NAMALWA (cell line): Measurements from ENCODE around the gene MISP.

ENCODE experiments used
- DNase-seq: peaks from one replicate; pipeline ENCODE4 v3.0.0-alpha.2; 2015; ENCODE audit warnings: low spot score

Gene MISP

DNA sequence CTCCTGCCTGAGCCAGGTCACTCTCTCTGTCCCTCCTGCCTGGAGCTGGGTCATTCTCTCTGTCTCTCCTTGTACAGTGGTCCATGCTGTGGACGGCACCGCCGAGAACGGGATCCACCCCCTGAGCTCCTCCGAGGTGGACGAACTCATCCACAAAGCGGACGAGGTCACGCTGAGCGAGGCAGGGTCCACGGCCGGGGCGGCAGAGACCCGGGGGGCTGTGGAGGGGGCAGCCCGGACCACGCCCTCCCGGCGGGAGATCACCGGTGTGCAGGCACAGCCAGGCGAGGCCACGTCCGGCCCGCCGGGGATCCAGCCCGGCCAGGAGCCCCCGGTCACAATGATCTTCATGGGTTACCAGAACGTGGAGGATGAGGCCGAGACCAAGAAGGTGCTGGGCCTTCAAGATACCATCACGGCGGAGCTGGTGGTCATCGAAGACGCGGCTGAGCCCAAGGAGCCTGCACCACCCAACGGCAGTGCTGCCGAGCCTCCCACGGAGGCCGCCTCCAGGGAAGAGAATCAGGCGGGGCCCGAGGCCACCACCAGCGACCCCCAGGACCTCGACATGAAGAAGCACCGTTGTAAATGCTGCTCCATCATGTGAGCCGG, 4.6 kb upstream of the MISP start:
- no peak for DNase-seq

DNA sequence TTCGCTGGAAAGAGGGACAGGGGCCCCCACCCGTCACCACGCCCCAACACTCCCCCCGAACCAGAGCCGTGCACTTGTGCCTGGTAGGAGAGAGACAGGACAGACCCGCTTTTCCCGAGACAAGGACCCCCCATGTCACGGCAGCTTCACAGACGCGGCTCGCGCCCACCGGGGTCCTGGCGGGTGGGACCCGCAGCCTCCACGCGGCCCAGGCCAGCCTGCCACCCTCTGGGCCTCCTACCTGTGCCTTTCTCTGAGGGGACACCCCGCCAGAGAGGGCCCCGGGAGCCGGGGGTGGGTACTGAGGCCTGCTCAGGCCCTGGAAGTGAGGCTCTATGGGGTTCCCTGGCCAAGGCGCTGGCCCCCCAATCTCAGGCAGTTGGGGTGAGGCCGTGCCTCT, 4.0 kb upstream of the MISP start:
- no peak for DNase-seq

DNA sequence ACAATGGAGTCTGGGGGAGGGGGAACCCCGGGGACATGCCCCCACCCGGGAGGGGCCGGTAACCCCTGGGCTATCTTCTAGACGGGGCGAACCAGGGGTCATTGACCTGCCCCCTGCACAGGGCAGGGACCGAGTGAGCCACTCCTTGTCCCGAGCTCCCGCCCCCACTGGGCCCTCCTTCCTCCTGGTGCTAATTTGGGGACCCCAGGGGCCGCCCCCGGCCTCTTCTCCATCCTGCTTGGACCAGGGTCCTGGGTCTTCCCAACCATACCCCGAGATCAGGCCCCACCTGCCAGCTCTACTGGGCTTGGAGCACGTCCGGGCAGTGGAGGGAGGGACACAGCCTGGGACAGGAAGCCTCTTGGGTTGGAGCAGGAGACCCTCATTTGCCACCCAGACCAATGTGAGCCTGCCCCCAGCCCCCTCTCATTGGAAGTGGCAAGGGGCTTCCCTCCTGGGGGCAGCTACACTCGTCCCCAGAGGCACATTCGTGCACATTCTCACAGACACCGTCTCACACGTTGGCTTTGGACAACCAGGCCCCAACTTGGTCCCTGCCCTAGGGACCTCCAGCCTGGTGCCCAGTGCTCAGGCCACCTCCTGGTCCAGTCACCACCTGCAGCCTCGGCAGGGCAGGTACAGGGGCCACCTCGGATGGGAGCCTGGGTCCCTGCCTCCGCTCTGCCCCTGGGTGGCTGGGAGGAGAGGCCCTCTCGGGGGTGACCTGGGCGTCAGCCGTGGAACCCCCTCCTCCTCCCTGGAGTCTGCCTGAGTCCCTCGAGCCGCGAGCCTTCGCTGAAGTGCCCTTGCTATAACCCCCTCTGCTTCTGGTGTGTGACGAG, 3.3 kb upstream of the MISP start:
- DNase-seq: no peak

GRCh38 chr19:748274-748598, 2.7 kb upstream of the MISP start:
- DNase-seq: no peak

DNA sequence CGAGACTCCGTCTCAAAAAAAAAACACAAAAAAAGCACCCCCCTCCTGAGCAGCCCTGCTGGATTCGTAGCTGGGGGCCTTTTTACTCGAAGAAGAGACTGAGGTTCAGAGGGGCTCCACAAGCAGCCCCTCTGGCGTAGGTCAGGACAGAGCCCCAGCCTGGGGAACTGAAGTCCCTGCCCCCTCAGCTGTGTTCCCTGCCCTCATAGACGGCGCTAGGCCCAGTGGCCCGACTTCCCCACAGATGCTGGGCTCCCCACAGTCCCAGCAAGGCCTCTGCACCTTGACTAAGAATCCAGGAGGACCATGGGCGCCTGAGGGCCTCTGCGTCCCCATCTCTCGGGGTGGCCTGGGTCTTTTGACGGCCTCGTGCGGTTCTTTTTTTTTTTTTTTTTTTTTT, 1.1 kb upstream of the MISP start:
- no peak for DNase-seq

DNA sequence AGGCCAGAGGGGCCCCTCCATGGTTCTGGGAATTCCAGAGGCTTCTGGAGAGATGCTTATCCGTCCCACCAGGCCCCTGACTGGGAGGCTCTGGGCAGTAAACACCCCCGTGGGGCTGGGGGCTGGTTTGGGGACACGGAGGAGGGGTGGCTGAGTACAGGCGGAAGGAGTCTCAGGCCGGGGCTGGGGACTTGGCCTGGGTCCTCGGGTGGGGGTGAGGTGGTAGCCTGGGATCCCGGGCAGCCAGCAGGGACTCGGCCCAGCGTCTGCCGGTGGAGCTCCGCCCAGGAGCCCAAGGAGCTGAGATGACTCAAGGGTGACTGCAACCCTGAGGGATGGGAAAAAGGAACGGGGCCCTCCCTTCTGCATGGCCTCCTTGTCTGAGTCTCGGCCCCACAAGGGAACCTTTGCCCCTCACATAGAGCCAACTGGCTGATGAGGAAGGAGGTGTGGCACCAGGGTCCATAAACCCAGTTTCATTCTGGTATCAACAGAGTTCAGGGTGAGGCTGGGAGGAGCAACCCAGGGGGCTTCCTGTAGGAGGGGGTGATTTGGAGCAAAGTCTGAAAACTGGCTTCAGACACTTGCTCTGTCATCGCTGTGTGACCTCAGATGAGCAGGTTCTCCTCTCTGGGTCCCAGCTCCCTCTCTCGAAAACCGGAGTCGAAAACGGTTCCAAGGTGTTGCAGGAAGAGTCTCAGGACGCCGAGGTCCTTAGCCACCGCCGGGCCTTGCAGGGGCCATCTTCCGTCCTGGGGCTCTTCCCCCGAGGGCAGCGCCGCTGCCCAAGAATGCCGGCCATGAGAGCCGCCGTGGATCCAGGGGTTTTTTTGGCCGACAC, 809 bp downstream of the MISP start:
- DNase-seq: no peak

GRCh38 chr19:752652-753517, 2.0 kb downstream of the MISP start:
- DNase-seq: no peak

GRCh38 chr19:754530-754929, 3.6 kb downstream of the MISP start:
- DNase-seq: no peak

DNA sequence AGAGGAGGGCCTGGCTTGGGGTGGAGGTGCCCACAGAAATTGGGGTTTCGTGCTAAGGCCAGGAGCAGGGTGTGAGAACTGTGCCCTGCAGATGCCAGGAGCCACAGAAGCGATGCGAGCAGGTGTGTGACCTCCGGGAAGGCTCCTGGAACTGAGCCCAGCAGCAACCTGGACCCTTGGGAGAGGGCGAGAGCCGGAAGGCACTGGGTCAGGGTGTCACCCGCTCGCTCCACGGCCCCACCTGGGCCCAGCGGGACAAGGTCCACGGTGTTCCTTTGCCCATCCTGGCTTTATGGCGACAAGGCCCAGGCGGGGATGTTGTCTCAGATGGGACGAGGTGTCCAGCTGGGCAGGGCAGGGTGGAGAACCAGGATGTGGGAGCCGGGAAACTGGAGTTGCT, 4.2 kb downstream of the MISP start:
- DNase-seq: no peak

GRCh38 chr19:756236-756635, 5.3 kb downstream of the MISP start:
- DNase-seq: peak; percentile 100

DNA sequence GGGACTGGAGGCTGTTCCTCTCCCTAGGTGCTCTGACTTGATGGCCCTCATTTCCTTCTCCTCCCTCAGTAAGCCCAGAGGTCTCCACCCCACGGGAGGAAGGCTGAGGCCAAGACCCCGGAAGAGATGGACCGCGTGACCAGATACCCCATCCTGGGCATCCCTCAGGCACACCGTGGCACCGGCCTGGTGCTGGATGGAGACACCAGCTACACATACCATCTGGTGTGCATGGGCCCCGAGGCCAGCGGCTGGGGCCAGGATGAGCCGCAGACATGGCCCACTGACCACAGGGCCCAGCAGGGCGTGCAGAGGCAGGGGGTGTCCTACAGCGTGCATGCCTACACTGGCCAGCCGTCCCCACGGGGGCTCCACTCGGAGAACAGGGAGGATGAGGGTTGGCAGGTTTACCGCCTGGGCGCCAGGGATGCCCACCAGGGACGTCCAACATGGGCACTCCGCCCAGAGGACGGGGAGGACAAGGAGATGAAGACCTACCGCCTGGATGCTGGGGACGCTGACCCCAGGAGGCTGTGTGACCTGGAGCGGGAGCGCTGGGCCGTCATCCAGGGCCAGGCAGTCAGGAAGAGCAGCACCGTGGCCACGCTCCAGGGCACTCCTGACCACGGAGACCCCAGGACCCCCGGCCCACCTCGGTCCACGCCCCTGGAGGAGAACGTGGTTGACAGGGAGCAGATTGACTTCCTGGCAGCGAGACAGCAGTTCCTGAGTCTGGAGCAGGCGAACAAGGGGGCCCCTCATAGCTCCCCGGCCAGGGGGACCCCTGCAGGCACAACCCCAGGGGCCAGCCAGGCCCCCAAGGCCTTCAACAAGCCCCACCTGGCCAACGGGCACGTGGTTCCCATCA, 6.1 kb downstream of the MISP start:
- DNase-seq: no peak

GRCh38 chr19:757811-758668, 7.1 kb downstream of the MISP start:
- DNase-seq: no peak

GRCh38 chr19:763181-763580, 12.3 kb downstream of the MISP start:
- no peak for DNase-seq

GRCh38 chr19:763869-764268, 13.0 kb downstream of the MISP start:
- no peak for DNase-seq

- no peak for DNase-seq
Measured at GRCh38 chr19:764301-764700, 13.4 kb downstream of the MISP start.

DNA sequence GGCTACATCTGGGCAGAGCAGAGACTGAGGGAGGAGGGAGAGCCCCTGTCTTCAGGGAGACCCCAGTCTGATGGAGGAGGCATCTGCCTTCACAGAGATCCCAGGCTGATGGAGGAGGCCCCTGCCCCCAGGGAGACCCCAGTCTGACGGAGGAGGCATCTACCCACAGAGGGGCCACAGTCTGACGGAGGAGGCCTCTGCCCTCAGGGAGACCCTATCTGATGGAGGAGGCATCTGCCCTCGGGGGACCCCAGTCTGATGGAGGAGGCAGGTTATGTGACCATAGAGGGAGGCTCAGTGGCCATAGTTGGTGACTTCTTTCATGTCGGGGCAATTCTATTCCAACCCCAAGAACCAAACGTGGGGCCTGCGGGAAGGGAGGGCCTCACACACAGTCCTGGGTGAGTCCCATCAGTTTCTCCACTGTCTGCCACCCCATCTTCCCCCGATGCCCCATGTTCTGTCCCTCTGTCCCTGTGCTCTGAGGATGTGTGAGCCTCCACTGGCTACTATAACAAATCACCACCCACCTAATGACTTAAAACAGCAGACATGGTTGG, 14.3 kb downstream of the MISP start:
- DNase-seq: no peak

DNA sequence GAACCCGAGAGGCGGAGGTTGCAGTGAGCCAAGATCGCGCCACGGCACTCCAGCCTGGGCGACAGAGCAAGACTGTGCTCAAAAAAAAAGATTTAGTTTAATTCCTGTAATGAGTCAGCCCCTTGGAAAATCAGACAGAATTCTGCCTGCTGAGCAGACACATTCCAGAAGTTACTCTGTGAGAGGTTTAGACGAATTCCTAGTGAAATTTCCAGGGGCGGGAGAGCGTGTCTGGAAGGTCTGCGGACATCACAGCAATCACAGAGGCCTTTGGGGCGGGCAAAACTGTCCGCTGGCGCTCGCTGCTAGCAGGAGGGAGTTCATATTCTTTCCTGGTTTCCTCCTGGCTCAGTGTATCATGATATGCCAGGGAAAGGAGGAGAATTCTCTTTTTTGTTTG, 17.5 kb downstream of the MISP start:
- DNase-seq: no peak

DNA sequence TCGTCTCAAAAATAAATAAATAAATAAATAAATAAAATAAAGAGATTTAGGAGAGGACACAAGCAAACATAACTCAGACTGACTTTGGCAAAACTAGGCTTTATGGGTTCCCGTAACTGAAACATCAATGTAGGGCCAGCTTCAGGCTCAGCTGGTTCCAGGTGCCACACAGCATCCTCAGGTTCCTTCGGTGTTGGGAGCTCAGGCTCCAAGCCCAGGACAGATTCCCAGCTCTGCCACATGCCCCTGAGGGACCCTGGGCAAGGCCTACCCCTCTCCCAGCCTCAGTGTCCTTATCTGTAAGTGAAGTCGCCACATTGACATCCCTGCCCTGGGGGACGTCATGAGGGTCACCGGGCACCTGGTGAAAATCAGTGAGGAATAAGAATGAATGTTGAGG, 18.7 kb downstream of the MISP start:
- no peak for DNase-seq

DNA sequence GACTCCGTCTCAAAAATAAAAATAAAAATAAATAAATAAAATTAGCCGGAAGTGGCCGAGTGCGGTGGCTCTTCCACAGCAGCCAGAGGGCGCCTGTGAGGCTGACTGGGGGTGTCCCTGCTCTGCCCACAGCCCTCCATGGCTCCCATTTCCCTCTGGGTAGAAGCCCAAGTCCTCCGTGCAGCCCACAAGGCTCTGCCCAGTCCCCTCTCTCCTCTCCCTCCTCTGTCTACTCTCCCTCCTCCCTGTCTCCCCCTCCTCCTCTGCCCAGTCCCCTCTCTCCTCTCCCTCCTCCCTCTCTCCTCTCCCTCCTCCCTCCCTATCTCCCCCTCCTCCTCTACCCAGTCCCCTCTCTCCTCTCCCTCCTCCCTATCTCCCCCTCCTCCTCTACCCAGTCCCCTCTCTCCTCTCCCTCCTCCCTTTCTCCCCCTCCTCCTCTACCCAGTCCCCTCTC, 20.4 kb downstream of the MISP start:
- DNase-seq: peak; percentile 81

GRCh38 chr19:772063-772462, 21.2 kb downstream of the MISP start:
- no peak for DNase-seq
